ENCODE measurements around the gene ICE2.

The ICE2 gene

GRCh38 chr15:60483042-60483441 is 4.1 kb upstream of the ICE2 start:
- H3K4me3 ChIP-seq (replicated peaks; ENCODE audit: low read depth, low read length) = no peak overlapping the region
- DNase-seq (ENCODE audit: extremely low read depth, low read depth) = no peak

GRCh38 chr15:60480888-60481287 is 1.9 kb upstream of the ICE2 start:
- no peak overlapping the region for H3K4me3 ChIP-seq (replicated peaks; ENCODE audit: low read depth, low read length)
- no peak for TF ChIP-seq CTCF (IDR thresholded peaks at IDR 0.05; ENCODE audit: low read depth, low read length, missing control alignments)
- DNase-seq (ENCODE audit: extremely low read depth, low read depth) = no peak

More at GRCh38 chr15:60483042-60483441, 4.1 kb upstream of the ICE2 start:
- TF ChIP-seq CTCF (IDR thresholded peaks at IDR 0.05; ENCODE audit: low read depth, low read length, missing control alignments) = no peak

GRCh38 chr15:60480149-60480548 is 1.2 kb upstream of the ICE2 start:
- TF ChIP-seq CTCF (IDR thresholded peaks at IDR 0.05; ENCODE audit: low read depth, low read length, missing control alignments) = no peak
- DNase-seq (ENCODE audit: extremely low read depth, low read depth) = no peak
- no peak overlapping the region for H3K4me3 ChIP-seq (replicated peaks; ENCODE audit: low read depth, low read length)

- H3K4me3 ChIP-seq (replicated peaks; ENCODE audit: low read depth, low read length) = peak overlapping the region; percentile 59
- TF ChIP-seq CTCF (IDR thresholded peaks at IDR 0.05; ENCODE audit: low read depth, low read length, missing control alignments) = no peak
- DNase-seq (ENCODE audit: extremely low read depth, low read depth) = no peak
Measured at GRCh38 chr15:60479361-60480110, 594 bp upstream of the ICE2 start.

GRCh38 chr15:60477916-60478565 is 901 bp downstream of the ICE2 start:
- DNase-seq (ENCODE audit: extremely low read depth, low read depth) = no peak
- H3K4me3 ChIP-seq (replicated peaks; ENCODE audit: low read depth, low read length) = peak overlapping the region; percentile 59
- TF ChIP-seq CTCF (IDR thresholded peaks at IDR 0.05; ENCODE audit: low read depth, low read length, missing control alignments) = no peak

GRCh38 chr15:60477164-60477563 is 1.8 kb downstream of the ICE2 start:
- no peak for DNase-seq (ENCODE audit: extremely low read depth, low read depth)
- TF ChIP-seq CTCF (IDR thresholded peaks at IDR 0.05; ENCODE audit: low read depth, low read length, missing control alignments) = no peak
- H3K4me3 ChIP-seq (replicated peaks; ENCODE audit: low read depth, low read length) = peak overlapping the region; percentile 59

Data from HFF-Myc (cell line).